Measurements from ENCODE around the gene SLC25A34.

The SLC25A34 gene

GRCh38 chr1:15733726-15734226, 2.3 kb upstream of the SLC25A34 start:
- Histone ChIP-seq H3K4me1 (ENCODE audit: insufficient read depth, poor library complexity, severe bottlenecking) (no peaks in the 10 kb centered on the region), H3K27ac (ENCODE audit: poor library complexity, severe bottlenecking) (no peak overlapping the region), H3K4me3 (ENCODE audit: severe bottlenecking) (no peak overlapping the region), H3K36me3 (ENCODE audit: low read depth) (peaks cover 30% of the 10 kb centered on the region), H3K27me3 (ENCODE audit: insufficient read depth, poor library complexity, severe bottlenecking) (no peaks in the 10 kb centered on the region), H3K9me3 (ENCODE audit: severe bottlenecking) (no peaks in the 10 kb centered on the region)
- DNase-seq (ENCODE audit: low spot score) (peak; percentile 59), ATAC-seq (ENCODE audit: low read depth) (no peak)
- TF ChIP-seq CTCF (IDR thresholded peaks at IDR 0.05; ENCODE audit: poor library complexity, severe bottlenecking), result no peak

- Histone ChIP-seq H3K4me1 (ENCODE audit: insufficient read depth, poor library complexity, severe bottlenecking) (no peaks in the 10 kb centered on the region), H3K36me3 (ENCODE audit: low read depth) (peaks cover 29% of the 10 kb centered on the region), H3K4me3 (ENCODE audit: severe bottlenecking) (no peak overlapping the region), H3K27me3 (ENCODE audit: insufficient read depth, poor library complexity, severe bottlenecking) (no peaks in the 10 kb centered on the region), H3K9me3 (ENCODE audit: severe bottlenecking) (no peaks in the 10 kb centered on the region), H3K27ac (ENCODE audit: poor library complexity, severe bottlenecking) (no peak overlapping the region)
- ATAC-seq (ENCODE audit: low read depth) (no peak), DNase-seq (ENCODE audit: low spot score) (no peak)
- TF ChIP-seq CTCF (IDR thresholded peaks at IDR 0.05; ENCODE audit: poor library complexity, severe bottlenecking), result no peak
Observed at GRCh38 chr1:15734296-15734695, 1.8 kb upstream of the SLC25A34 start.

- DNase-seq (ENCODE audit: low spot score) (peak; percentile 60), ATAC-seq (ENCODE audit: low read depth) (no peak)
- Histone ChIP-seq H3K9me3 (ENCODE audit: severe bottlenecking) (no peaks in the 10 kb centered on the region), H3K4me1 (ENCODE audit: insufficient read depth, poor library complexity, severe bottlenecking) (no peaks in the 10 kb centered on the region), H3K36me3 (ENCODE audit: low read depth) (peaks cover 24% of the 10 kb centered on the region), H3K27me3 (ENCODE audit: insufficient read depth, poor library complexity, severe bottlenecking) (no peaks in the 10 kb centered on the region), H3K27ac (ENCODE audit: poor library complexity, severe bottlenecking) (no peak overlapping the region), H3K4me3 (ENCODE audit: severe bottlenecking) (no peak overlapping the region)
- no peak for TF ChIP-seq CTCF (IDR thresholded peaks at IDR 0.05; ENCODE audit: poor library complexity, severe bottlenecking)
Observed at GRCh38 chr1:15734901-15735300, 1.2 kb upstream of the SLC25A34 start.

GRCh38 chr1:15735304-15736037, 587 bp upstream of the SLC25A34 start:
- DNase-seq (ENCODE audit: low spot score), result peak; percentile 47
- no peaks in the 10 kb centered on the region for H3K27me3 ChIP-seq (ENCODE audit: insufficient read depth, poor library complexity, severe bottlenecking)
- H3K27ac ChIP-seq (ENCODE audit: poor library complexity, severe bottlenecking), result no peak overlapping the region
- peaks cover 19% of the 10 kb centered on the region for H3K36me3 ChIP-seq (ENCODE audit: low read depth)
- ATAC-seq (ENCODE audit: low read depth), result peak; percentile 7; the same call in 1 of the 3 replicates
- no peaks in the 10 kb centered on the region for H3K4me1 ChIP-seq (ENCODE audit: insufficient read depth, poor library complexity, severe bottlenecking)
- no peaks in the 10 kb centered on the region for H3K9me3 ChIP-seq (ENCODE audit: severe bottlenecking)
- TF ChIP-seq CTCF (IDR thresholded peaks at IDR 0.05; ENCODE audit: poor library complexity, severe bottlenecking), result no peak
- no peak overlapping the region for H3K4me3 ChIP-seq (ENCODE audit: severe bottlenecking)

GRCh38 chr1:15736892-15737261, 819 bp downstream of the SLC25A34 start:
- no peaks in the 10 kb centered on the region for H3K4me1 ChIP-seq (ENCODE audit: insufficient read depth, poor library complexity, severe bottlenecking)
- H3K27me3 ChIP-seq (ENCODE audit: insufficient read depth, poor library complexity, severe bottlenecking), result no peaks in the 10 kb centered on the region
- ATAC-seq (ENCODE audit: low read depth) (no peak), DNase-seq (ENCODE audit: low spot score) (no peak)
- H3K4me3 ChIP-seq (ENCODE audit: severe bottlenecking), result no peak overlapping the region
- H3K9me3 ChIP-seq (ENCODE audit: severe bottlenecking), result no peaks in the 10 kb centered on the region
- TF ChIP-seq CTCF (IDR thresholded peaks at IDR 0.05; ENCODE audit: poor library complexity, severe bottlenecking), result no peak
- H3K36me3 ChIP-seq (ENCODE audit: low read depth), result peaks cover 9% of the 10 kb centered on the region
- H3K27ac ChIP-seq (ENCODE audit: poor library complexity, severe bottlenecking), result no peak overlapping the region

All from RWPE2 (cell line).